GM18873 (cell line): ENCODE data around the gene KCTD21.

Experiments used
- ATAC-seq: cut with Tn5 transposase; IDR thresholded peaks from one replicate; pipeline ENCODE4 v1.9.1; 2021; ENCODE audit warnings: mild to moderate bottlenecking, moderate library complexity, moderate number of reproducible peaks; ENCODE audit not compliant: unreplicated experiment, low FRiP score

Gene KCTD21

DNA sequence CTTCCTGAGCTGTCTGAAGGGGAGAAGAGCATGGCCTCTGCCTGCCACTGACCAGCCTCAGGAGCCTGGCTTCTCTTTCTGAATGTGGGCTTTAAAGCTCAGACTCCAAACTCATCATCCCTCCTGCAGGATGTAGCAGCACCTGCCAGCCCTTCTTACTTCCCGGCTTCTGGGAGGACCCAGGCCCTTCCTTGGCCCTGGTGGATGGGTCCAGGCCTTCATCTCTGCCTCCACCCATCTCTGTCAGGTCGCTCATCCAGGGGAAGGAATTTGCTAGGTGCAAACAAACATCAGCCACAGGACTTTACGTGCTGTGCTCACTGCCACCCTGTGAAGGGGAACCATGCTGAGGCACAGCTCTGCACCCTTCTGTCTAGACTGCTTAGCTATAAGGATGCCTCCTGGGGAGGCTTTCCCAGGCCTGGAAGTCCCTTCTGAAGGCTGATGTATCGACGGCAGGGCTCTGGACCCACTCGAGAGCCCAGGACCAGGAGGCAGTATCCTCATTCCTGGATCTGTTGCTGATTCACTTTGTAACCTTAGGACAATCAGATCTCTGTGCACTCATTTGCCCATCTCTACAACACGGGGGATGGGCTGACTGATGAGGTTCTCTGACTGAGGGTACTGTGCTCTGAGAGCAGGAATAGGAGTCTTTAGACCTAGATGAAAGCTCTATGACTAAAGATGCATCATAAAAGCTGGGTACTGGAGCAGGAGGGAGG is 31.2 kb upstream of the KCTD21 start:
- ATAC-seq: no peak

DNA sequence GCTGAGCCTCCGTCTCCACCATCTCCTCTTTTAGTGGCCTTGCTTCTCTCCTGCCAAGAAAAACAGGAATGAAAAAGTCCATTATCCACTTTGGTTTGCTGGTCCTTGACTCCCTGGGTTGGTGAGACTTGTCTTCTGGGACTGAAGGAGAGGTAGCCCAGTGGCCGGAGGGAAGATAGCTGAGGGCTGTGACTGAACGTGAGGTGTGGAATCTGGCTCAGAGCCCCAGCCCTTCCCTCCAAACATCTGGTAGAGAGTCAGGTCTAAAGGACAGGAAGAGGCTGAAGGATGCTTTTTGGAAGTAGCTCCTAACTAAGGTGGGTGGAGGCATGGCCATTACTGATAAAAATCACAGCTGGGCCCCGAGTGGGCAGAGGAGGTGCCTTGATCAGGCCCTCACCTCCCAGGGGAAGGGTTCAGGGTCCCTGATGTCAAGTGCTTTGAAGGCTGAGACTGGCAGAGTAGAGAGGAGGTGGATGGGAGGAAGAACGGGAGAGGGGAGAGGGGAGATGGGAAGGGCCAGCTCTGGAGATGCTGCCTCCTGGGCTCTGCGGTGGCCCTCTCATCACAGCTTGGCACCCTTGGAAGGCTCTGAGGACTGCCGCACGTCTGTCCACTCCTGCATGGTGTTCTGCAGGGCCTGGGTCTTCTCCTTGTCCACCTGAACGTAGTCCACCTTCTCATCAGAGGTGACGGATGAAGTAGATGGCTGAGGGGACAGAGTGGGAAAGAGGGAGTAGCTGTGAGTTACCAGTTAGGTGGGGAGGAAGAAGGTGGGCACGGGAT is 30.5 kb upstream of the KCTD21 start:
- no peak for ATAC-seq

DNA sequence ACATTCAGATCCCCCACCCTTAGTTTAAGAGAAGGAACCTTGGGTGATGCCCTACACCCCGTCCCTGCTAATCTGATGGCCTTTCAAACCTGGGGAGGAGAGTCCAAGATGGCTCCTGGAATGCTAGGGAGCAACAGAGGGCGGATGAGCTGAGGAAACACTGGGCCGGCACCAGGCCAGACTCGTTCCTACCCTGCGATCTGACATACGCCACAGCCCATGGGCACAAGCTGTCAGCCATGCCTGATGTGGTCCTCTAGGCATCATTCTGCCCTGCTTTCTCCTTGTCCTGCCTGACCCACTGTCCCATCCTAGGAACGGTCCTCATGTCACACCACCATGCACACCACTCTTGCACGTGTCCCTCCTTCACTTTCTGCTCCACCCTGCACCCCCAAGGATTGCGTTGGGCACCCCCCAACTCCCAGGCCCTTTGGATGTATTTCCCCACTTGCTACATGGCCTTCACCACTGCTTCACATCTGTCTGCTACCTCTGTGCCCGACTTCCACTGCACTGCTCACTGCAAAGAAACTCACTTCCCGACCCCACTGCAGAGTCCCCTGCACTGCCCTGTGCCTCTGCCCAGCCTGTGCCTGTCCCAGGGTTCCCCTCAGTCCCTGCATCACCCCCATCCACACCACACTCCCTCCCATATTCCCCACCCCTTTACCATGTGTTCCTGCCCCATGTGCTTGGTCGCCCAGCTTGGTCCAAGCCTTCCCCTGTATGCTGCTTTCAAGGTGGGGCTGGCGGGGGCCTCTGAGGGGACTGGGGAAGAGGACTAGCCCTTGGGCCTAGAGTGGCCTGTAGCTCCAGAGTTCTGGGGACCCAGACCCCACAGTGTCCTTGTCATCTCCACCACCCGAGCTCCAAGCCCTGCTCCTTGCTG is 29.5 kb upstream of the KCTD21 start:
- ATAC-seq: no peak

- no peak for ATAC-seq
Measured at GRCh38 chr11:78216571-78217287, 28.3 kb upstream of the KCTD21 start.

DNA sequence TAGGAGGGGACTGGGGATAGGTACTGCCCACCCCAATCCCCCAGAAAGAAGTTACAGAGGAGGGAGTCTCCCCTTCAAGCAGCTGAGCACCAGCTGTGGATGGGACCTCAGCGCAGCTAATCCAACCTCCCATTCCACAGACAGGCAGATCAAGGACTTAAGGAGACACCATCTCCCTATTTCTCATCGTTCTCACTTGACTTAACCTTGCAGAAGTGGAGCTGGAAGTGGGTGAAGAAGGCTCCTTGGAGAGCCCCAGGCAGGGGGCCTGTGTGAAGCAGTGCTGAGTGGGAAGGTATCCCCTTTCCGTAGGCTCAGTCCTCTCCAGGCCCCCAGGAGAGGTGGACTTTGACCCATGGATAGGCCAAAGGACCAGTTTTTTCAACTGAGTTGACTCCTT is 27.6 kb upstream of the KCTD21 start:
- no peak for ATAC-seq

GRCh38 chr11:78214331-78215194 is 26.1 kb upstream of the KCTD21 start:
- no peak for ATAC-seq

- ATAC-seq: no peak
Measured at GRCh38 chr11:78213526-78214330, 25.3 kb upstream of the KCTD21 start.

DNA sequence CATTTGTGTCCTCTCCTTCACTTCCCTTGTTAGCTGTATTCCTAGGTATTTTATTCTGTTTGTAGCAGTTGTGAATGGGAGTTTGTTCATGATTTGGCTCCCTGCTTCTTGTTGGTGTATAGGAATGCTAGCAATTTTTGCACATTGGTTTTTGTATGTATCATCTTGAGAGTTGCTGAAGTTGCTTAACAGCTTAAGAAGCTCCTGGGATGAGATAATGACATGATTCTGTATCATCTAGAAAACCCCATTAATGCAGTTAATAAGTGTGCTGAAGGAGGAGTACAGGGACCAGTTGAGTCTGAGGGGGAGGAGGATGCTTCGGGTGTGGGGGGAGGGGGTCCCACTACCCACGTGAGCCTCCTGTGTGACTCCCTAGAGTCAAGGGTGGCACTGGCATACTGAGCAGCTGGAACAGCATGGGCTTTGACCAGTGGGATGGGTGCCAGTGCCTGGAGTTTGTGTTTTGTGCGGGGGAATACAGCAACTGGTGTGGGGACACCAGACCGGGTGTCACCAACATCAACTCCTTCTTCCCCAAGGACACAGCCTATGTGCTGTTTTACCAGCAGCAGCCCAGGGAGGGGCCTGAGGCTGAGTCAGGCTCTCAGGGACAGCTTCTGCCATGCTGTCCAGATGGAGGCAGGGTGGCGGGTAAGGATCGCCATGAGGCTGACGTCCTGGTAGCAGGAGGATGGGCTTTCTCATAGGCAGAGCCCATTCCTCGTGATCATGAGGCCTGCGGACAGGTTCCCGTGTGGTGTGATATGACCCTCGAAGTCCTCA is 24.4 kb upstream of the KCTD21 start:
- ATAC-seq: no peak

DNA sequence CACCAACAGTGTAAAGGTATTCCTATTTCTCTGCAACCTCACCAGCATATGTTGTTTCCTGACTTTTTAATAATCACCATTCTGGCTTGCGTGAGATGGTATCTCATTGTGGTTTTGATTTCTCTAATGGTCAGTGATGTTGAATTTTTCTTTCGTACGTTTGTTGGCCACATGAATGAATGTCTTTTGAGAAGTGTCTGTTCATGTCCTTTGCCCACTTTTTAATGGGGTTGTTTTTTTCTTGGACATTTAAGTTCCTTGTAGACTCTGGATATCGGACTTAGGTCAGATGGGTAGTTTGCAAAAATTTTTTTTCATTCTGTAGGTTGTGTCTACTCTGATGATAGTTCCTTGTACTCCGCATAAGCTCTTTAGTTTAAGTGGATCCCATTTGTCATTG is 23.1 kb upstream of the KCTD21 start:
- no peak for ATAC-seq

GRCh38 chr11:78210000-78210608 is 21.7 kb upstream of the KCTD21 start:
- no peak for ATAC-seq

DNA sequence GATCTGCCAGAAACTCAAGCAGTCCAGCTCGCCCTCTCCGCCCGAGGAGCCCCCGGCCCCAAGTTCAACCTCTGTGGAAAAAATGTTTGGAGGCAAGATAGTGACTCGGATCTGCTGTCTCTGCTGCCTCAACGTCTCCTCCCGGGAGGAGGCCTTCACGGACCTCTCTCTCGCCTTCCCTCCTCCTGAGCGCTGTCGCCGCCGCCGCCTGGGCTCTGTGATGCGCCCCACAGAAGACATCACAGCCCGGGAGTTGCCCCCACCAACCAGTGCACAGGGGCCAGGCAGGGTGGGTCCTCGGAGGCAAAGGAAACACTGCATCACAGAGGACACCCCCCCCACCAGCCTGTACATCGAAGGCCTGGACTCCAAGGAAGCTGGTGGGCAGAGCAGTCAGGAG is 21.1 kb upstream of the KCTD21 start:
- no peak for ATAC-seq

- no peak for ATAC-seq
Measured at GRCh38 chr11:78208257-78209165, 20.1 kb upstream of the KCTD21 start.

DNA sequence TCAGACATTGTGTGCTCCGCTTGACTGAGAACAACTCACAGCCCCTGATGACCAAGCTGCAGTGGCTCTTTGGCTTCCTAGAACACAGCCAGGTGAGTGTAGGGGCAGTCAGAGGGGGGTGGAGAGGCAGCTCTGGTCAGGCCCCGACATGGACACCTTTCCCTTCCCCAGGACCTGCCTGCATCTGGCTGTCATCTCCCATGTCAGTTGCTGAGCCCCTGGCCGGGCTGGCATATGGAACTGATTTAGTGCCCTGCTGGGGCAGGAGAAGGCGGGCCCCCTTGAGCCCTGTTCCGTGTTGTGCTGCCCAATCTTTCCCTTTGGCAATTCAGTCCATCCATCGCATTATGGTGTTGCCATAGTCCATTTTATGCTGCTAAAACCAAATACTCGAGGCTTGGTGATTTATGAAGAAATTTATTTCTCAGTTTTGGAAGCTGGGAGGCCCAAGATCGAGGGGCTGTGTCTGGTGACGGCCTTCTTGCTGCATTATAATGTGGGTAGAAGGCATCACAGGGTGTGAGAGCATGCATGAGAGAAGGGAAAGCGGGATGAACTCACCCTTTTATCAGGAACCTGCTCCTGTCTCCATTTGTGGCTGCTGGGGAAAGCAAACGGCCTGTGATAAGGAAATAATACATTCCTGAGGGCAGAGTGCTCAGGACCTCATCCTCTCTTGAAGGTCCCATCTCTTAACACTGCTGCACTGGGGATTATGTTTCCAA is 19.3 kb upstream of the KCTD21 start:
- ATAC-seq: no peak

DNA sequence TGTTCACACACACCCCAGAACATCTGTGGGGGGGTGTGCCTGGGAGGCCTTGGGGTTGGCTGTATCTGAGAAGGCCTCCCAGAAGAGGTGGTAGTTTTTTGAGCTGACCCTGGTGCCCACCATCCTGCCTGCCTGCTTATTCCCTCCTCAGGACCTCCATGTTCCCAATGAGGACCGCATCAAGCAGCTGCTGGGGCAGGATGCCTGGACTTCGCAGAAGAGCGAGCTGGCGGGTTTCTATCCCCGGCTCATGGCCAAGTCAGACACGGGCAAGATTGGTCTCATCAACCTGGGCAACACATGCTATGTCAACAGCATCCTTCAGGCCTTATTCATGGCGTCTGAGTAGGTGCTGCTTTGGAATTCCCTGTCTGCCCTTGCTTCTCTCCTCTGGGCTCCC is 17.3 kb upstream of the KCTD21 start:
- no peak for ATAC-seq

DNA sequence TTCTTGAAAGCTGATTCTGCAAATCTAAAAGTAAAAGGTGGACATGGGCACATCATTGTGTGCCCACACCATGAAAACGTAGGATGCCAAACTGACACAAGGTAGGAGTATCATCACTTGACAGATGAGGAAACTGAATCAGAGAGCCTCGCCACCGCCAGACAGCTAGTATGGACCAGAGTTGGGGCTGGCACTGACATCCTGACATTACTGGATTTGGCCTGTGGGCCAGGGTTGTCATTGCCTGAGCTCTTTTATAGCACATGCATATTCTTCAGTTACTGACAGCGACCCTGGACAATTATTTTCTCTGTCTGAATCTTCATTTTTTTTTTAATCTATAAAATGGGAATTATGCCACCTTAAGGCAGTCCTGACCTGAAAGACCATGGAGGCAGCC is 16.8 kb upstream of the KCTD21 start:
- ATAC-seq: no peak

DNA sequence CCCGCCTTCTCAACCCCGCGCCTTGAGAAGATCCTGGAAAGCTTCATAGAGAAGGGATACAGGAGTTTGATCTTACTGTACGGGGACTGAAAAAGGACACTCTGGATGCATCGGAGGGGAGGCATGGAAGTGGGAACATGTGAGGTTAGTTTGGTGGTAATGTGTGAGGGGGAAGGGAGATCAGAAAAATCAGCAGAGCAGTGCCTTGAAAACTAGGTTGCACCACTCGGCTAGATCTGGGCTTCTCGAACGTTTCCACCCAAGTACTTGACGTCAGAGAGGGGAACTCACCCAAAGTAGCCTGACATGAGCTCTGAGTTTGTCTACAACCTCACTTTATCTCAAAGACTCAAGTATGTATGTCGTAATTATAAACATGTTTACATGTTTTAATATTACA is 14.8 kb upstream of the KCTD21 start:
- no peak for ATAC-seq
